ENCODE measurements around the gene KCNAB1. TPM values are rescaled to one million over a fixed set of nuclear protein-coding genes. Genes with fewer than 3 reads are reported as not detected.

Gene KCNAB1
- total and polyA plus RNA-seq, 10 of the 15 experiments (the other 5 are each of a cell fraction or from before 2014, with no cell fraction given) = 0.11 to 0.69 (median 0.43) TPM; not detected in 6

DNA sequence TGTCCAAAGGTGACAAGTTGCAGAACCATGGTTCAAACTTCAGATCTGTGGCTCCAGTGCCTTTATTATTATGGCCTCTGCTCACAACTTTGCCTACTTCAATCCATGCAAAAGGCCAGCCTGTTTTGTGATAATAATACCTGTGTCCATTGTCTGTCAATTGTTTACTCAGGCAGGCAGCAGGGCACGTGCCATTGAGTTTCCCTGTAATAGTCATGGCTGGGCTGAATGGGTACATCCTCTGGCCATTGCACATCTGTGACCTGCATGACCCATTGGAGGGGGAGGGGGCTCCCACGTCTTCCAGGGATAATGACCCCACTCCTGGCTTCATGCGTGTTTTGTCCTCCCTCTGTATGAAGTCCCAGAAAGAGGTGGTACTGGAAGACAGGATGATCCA is 219.1 kb downstream of the KCNAB1 start:
- ChIA-PET SMC1A (ENCODE audit: uncharacterized antibody, unreplicated experiment) (no interaction called here), POLR2A (no interaction called here), RAD21 (ENCODE audit: unreplicated experiment) (no interaction called here), CTCF (no interaction called here)
- 48% methylated on average over 3 of the region's 3 CpGs for WGBS (ENCODE audit: insufficient coverage, insufficient replicate concordance, low lambda C conversion rate, missing lambda C conversion rate)
- no peak overlapping the region for H3K27ac ChIP-seq (ENCODE audit: control insufficient read depth, insufficient read depth)
- in situ Hi-C loops (cut with MboI) = no loop called here
- no peak overlapping the region for H2AFZ ChIP-seq (ENCODE audit: control insufficient read depth, low read depth, low read length)
- DNase-seq (ENCODE audit: low read depth, low spot score) (no peak), ATAC-seq (no peak), FAIRE-seq (no peak)
- no peaks in the 10 kb centered on the region for H3K79me2 ChIP-seq (ENCODE audit: control insufficient read depth, insufficient read depth, low read length)
- H3K4me3 ChIP-seq = no peak overlapping the region
- H3K36me3 ChIP-seq (ENCODE audit: control insufficient read depth in 2 of 2, insufficient read depth in 2 of 2, low read length in 1 of 2) = no peaks in the 10 kb centered on the region
- no peaks in the 10 kb centered on the region; a peak in 1 of 4 replicates for H3K27me3 ChIP-seq (replicated peaks in 1 of 2; ENCODE audit: control insufficient read depth in 2 of 2, insufficient read depth in 2 of 2, low read length in 1 of 2)
- no peaks in the 10 kb centered on the region for H4K20me1 ChIP-seq (ENCODE audit: control insufficient read depth, insufficient read depth)
- TF ChIP-seq BHLHE40 (IDR thresholded peaks at IDR 0.05; ENCODE audit: borderline replicate concordance in 1 of 2, low read depth in 2 of 2, low read length in 1 of 2) (peak in 1 of 2 experiments; percentile 11; a peak in 1 of 4 replicates), IKZF2 (IDR thresholded peaks at IDR 0.05) (no peak)
- H3K4me1 ChIP-seq (ENCODE audit: control insufficient read depth, insufficient read depth, low read length) = peaks cover 6% of the 10 kb centered on the region
- BruUV-seq (replicated peaks) = no TSS peak
- H3K9ac ChIP-seq (ENCODE audit: control insufficient read depth, insufficient read depth, low read length) = no peak overlapping the region
- no peaks in the 10 kb centered on the region for H3K9me3 ChIP-seq (replicated peaks; ENCODE audit: control insufficient read depth, insufficient read depth, low read length)
- intact Hi-C loops (cut with micrococcal nuclease; ENCODE audit: unreplicated experiment) = no loop called here
- no peak overlapping the region for H3K4me2 ChIP-seq (ENCODE audit: control insufficient read depth, insufficient read depth)

DNA sequence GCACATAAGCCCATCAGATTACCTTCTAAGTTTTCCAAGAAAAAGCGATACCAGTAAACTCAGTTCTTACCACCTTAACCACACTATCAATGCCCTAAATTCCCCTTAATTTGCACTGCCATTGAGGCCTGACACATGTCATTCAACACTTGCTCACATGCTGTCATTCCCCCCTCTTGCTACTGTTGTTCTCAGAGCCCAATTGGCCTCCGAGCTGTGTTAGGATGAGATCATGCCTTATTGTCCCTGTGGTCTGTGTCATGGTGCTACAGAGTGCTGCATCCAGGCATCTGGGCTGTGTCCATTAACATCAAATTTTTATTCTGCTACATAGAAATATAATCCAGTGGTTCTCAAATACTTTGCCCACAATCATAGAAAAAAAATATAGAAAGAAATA is 221.0 kb downstream of the KCNAB1 start:
- Histone ChIP-seq H3K9ac (ENCODE audit: control insufficient read depth, insufficient read depth, low read length) (no peak overlapping the region), H3K4me2 (ENCODE audit: control insufficient read depth, insufficient read depth) (no peak overlapping the region), H3K4me3 (no peak overlapping the region), H3K27me3 (replicated peaks in 1 of 2; ENCODE audit: control insufficient read depth in 2 of 2, insufficient read depth in 2 of 2, low read length in 1 of 2) (no peaks in the 10 kb centered on the region; a peak in 1 of 4 replicates), H3K79me2 (ENCODE audit: control insufficient read depth, insufficient read depth, low read length) (no peaks in the 10 kb centered on the region), H3K4me1 (ENCODE audit: control insufficient read depth, insufficient read depth, low read length) (peaks cover 6% of the 10 kb centered on the region), H3K9me3 (replicated peaks; ENCODE audit: control insufficient read depth, insufficient read depth, low read length) (no peaks in the 10 kb centered on the region), H3K36me3 (ENCODE audit: control insufficient read depth in 2 of 2, insufficient read depth in 2 of 2, low read length in 1 of 2) (no peaks in the 10 kb centered on the region), H3K27ac (ENCODE audit: control insufficient read depth, insufficient read depth) (no peak overlapping the region), H4K20me1 (ENCODE audit: control insufficient read depth, insufficient read depth) (no peaks in the 10 kb centered on the region), H2AFZ (ENCODE audit: control insufficient read depth, low read depth, low read length) (no peak overlapping the region)
- intact Hi-C loops (cut with micrococcal nuclease; ENCODE audit: unreplicated experiment) = loop anchor here (5.0 kb wide), 1 partner anchor 166 kb away; no protein-coding TSS in a partner anchor
- in situ Hi-C loops (cut with MboI) = no loop called here
- 33% methylated on average over 2 of the region's 2 CpGs for WGBS (ENCODE audit: insufficient coverage, insufficient replicate concordance, low lambda C conversion rate, missing lambda C conversion rate)
- ATAC-seq (peak; percentile 64), FAIRE-seq (peak; percentile 64), DNase-seq (ENCODE audit: low read depth, low spot score) (no peak)
- POLR2A ChIA-PET = no interaction called here
- RAD21 ChIA-PET (ENCODE audit: unreplicated experiment) = interaction anchor here (1.5 to 1.6 kb wide), 2 partner anchors 41 to 169 kb away, joined by 6 to 7 read pairs; no protein-coding TSS in a partner anchor
- TF ChIP-seq, protein P1, sequence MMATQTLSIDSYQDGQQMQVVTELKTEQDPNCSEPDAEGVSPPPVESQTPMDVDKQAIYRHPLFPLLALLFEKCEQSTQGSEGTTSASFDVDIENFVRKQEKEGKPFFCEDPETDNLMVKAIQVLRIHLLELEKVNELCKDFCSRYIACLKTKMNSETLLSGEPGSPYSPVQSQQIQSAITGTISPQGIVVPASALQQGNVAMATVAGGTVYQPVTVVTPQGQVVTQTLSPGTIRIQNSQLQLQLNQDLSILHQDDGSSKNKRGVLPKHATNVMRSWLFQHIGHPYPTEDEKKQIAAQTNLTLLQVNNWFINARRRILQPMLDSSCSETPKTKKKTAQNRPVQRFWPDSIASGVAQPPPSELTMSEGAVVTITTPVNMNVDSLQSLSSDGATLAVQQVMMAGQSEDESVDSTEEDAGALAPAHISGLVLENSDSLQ (IDR thresholded peaks at IDR 0.05) = 0 out of 2 replicates have a peak, but pooled peaks have one; percentile 18
- TF ChIP-seq POLR2AphosphoS5 (IDR thresholded peaks at IDR 0.05; ENCODE audit: low read length) = no peak
- BruUV-seq (replicated peaks) = no TSS peak
- CTCF ChIA-PET = interaction anchor here (1.2 to 2.9 kb wide), 5 partner anchors 42 to 169 kb away, joined by 3 to 11 read pairs (median 3); no protein-coding TSS in a partner anchor
- SMC1A ChIA-PET (ENCODE audit: uncharacterized antibody, unreplicated experiment) = interaction anchor here (1.2 to 3.4 kb wide), 3 partner anchors 36 to 41 kb away, joined by 4 to 16 read pairs (median 5); no protein-coding TSS in a partner anchor
